Right forelimb (tissue), 1 donor: Measurements from ENCODE around the gene GRIK4.
"Not testable (repeated sequence)": the region's sequence is repeated elsewhere in the genome, so short reads cannot be mapped to it uniquely, and the experiment has no call there.

Experiments used
- DNase-seq: peaks from one replicate; pipeline ENCODE4 v3.0.0-alpha.2; 2018

The GRIK4 gene

DNA sequence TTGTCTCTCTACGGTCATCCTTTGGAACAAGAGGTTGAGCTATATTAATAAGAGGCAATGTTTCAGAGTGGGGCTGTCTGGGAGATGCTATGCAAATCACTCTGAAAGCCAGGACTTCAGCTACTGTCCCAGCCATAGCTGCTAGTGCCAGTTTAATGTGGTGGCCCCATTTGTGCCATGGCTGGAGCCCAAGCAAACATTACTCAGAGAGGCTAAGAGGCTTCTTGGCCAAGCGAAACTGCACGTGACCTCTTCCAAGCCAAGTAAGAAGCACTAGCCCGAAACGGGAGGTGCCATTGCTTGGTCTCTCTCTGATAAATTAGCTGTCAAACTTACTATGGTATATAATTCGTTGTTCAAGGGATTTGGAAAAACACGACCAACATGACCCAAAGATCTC lies 462.0 kb downstream of the GRIK4 start:
- no peak for DNase-seq

DNA sequence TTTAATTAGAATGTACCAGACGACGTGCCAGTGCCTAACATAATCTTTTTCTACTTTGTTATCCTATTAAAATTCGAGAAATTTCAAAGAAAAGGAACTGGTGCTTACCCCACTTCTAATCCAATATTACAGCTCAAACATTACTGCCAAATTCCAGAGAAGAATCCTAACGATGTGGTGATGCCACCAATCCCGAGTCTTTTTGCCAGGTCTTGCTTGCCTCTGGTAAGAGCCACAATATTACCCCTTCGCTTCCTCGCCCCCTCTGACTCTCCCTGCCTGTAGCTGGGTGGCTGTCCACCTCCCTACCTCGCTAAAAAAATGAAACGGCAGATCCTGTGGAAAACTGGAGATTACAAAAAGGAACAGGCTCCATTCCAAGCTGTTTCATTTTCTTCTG lies 462.9 kb downstream of the GRIK4 start:
- DNase-seq, result no peak

- no peak for DNase-seq
Measured at GRCh38 chr11:120974965-120975364, 463.4 kb downstream of the GRIK4 start.

DNA sequence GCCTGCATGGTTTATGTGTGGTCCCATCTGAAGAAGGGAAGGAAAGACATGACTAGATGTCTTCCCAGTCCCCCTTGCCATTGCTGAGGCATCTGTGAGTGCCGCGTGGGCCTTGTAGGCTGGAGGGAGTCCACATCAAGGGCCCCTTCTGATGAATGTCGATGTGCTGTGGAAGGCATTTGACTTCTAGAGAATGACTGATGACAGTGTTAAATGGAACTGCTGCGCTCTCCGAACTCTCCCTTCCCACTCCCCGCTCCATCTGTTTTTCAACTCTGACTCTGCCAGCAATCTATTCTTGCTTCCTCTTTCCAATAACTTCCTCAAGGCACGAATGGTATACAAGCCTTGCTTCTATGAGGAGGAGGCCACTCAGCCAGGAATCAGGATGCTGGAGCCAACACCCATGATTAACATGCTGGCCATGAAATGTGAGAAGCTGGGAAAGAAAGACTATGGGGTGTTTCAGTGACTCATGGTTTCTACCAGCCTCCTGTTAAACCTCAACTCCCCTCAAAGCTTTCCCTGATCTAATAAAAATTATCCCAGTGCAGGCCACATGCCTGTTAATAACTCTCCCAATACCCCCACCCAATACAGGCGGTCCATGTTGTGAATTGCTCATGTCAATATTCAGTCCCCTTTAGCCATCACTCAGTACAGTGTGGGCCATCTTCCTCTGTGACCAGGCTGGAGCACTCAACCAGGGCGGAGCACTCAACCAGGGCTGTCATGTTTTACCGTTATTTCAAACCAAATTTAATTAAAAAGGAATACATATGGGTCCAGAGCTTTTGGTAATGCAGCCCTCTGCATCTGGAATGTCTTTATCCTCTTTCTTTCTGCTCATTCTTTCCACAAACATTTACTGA lies 466.0 kb downstream of the GRIK4 start:
- no peak for DNase-seq

DNA sequence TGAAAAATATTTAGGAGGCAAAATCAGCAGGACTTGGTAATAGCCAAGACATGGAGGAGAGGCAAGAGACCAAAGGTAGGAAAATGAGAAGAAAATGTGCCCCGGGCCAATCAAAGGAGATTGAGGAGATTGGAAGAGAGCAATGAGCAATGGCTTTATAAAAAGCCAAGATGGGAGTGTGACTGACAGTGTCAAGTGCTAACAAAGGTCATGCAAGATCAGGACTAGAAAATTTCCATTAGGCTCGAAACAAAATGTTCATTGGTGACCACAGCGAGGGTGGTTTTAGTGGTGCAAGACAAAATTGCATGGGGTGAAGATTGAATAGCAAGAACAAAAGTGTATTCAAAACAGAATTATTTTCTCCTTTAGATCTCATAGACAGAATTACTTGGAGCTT lies 467.2 kb downstream of the GRIK4 start:
- no peak for DNase-seq

GRCh38 chr11:120985718-120986569 lies 474.4 kb downstream of the GRIK4 start:
- DNase-seq, result peak; percentile 76

DNA sequence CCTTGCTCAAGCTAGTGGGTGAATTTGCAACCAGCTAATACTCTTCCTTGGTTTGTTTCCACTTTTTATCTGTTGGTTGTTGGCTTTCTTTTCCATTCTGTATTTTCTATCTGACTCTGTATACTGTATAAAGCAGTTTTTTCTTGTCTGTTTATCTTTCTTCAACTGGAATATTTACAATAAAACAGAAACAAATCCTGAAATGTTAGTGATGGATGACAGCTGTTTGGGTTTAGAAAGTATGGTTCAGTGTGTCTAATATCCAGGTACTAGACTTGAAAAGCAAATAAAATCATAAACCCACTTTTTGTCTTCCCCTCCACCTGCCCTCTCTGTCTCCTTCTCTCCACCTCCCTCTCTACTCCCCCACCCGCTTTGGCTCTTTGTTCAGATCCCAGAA lies 477.1 kb downstream of the GRIK4 start:
- DNase-seq, result no peak

GRCh38 chr11:120991830-120992686 lies 480.5 kb downstream of the GRIK4 start:
- no peak for DNase-seq

GRCh38 chr11:120994091-120994859 lies 482.7 kb downstream of the GRIK4 start:
- no peak for DNase-seq

DNA sequence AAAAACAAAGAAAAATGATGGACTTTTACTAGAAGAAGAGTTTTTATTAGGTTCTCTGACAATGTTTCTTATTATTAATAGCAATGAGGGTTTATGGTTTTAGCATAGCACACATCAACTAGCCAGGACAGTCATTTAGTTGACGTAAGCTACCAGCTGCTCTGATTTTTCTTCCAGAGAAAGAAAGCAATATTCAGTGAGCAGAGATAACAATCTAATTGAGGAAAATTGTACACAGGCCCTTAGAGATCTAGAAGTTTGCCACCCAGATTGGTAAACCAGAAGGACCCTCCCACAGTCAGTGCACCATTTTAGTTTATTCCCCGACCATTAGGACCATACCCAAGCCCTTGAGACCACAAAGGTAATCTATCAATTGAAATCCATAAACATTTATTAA lies 483.6 kb downstream of the GRIK4 start:
- DNase-seq, result no peak

DNA sequence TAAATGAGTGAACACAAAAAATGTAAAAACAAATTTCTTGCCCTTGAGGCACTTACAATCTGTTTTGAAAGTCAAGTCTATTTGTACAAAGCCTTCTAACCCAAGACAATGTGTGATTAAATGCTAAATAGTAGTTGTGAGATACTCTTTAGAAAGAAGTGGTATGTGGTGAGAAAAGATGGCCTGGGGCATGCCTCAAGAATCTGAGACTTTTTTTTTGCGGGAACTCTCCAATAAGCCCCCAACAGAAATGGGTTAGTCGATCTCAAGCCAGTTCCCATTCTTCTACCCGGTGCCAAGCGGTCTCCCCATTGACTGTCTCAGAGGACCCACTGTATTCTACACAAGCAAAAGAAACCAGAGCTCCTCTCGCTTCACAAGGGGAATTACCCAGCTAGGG lies 485.4 kb downstream of the GRIK4 start:
- no peak for DNase-seq

GRCh38 chr11:120998581-120998980 lies 487.0 kb downstream of the GRIK4 start:
- DNase-seq, result no peak

- no peak for DNase-seq
Measured at GRCh38 chr11:121004206-121004840, 492.8 kb downstream of the GRIK4 start.

- DNase-seq, result no peak
Measured at GRCh38 chr11:121006922-121007321, 495.4 kb downstream of the GRIK4 start.

DNA sequence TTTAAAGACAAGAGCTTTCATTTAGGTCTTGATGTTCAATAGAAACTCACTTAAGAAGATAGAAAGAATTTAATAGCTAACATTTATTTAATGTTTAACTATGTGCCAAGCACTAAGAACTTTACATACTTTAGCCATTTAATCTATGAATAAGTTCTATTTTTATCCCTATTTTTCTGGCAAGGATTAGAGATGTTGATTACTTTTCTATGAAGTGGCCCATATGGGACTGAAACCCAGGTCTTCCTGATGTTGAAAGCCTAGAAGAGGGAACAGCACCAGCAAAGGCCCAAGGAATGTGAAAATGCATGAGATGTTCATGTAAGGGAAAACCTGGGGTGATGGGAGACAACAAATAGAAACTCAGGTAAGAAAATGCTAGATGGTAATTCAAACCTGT lies 497.0 kb downstream of the GRIK4 start:
- DNase-seq, result no peak

GRCh38 chr11:121012091-121012490 lies 500.5 kb downstream of the GRIK4 start:
- no peak for DNase-seq

GRCh38 chr11:121018746-121019145 lies 507.2 kb downstream of the GRIK4 start:
- DNase-seq, result no peak

GRCh38 chr11:121021718-121022117 lies 510.2 kb downstream of the GRIK4 start:
- not testable (repeated sequence) for DNase-seq

DNA sequence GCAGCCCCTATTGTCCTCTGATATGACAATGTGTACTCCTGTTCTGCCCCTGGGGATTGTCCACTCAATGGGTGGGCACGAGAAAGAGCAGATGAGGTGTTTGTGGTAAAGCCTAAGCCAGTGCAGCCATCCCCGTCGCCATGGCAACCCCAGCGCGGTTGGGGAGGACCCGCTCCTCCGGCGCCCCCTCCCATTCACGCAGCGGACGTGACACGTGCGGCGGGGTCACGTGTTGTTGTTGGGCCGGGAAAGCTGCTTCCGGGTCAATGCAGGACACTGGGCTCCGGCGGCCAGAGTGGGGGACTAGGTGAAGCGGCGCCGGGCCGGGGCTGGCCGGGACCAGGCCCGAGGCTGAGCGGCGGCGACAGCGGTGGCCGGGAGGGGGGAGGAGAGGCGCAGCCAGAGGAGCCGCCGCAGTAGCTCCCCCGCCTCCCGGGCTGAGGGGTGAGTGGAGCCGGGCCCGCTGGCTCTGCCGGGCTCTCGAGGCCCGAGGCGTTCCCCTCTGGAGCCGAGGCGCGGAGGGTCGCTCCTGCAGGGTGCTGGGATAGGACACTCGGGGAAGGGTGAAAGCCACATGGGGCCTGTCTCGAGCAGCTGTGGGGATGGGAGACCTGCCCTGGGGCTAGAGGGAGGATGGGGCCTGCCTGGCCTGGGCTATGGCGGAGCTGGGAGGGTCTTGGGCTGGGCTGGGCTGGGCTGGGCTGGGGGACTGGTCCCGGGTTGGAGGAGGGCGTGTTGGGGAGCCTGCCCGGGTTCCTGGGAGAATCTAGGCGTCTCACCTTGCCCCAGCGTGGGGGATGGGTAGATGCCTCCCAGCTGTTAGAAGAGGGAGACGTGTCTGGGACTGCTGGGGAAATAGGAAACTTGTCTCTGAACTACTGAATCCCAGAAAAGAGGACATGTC lies 512.6 kb downstream of the GRIK4 start, which contains the start of gene TBCEL:
TBCEL (plus strand) TSS at position 255 of the 904 bp plus-strand sequence. CDS start 21,589 bp downstream, outside the sequence.
- DNase-seq, result peak; percentile 91

GRCh38 chr11:121024989-121025388 lies 513.4 kb downstream of the GRIK4 start:
- DNase-seq, result no peak
